LNCAP (cell line): Measurements from ENCODE around the gene FATE1.

Experiments
- TF ChIP-seq, protein P1 (sequence below): fragments of 450-650 bp; IDR thresholded peaks from 2 replicates; pipeline ENCODE4 v1.5.1; 2017; ENCODE audit warnings: mild to moderate bottlenecking

Gene FATE1

DNA sequence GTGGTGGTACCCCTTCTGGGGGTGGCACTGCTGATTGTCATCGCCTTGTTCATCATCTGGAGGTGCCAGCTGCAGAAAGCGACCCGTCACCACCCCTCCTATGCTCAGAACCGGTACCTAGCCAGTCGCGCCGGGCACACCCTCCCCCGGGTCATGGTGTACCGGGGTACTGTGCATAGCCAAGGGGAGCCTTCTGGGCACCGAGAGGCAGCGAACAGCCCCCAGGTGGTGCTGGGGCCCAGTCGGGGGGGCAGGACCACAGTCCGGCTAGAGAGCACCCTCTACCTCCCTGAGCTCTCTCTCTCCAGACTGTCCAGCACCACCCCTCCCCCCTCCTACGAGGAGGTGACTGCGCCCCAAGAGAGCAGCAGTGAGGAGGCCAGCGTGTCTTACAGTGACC, 15.3 kb upstream of the FATE1 start:
- TF ChIP-seq, protein P1, sequence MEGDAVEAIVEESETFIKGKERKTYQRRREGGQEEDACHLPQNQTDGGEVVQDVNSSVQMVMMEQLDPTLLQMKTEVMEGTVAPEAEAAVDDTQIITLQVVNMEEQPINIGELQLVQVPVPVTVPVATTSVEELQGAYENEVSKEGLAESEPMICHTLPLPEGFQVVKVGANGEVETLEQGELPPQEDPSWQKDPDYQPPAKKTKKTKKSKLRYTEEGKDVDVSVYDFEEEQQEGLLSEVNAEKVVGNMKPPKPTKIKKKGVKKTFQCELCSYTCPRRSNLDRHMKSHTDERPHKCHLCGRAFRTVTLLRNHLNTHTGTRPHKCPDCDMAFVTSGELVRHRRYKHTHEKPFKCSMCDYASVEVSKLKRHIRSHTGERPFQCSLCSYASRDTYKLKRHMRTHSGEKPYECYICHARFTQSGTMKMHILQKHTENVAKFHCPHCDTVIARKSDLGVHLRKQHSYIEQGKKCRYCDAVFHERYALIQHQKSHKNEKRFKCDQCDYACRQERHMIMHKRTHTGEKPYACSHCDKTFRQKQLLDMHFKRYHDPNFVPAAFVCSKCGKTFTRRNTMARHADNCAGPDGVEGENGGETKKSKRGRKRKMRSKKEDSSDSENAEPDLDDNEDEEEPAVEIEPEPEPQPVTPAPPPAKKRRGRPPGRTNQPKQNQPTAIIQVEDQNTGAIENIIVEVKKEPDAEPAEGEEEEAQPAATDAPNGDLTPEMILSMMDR = no peak

DNA sequence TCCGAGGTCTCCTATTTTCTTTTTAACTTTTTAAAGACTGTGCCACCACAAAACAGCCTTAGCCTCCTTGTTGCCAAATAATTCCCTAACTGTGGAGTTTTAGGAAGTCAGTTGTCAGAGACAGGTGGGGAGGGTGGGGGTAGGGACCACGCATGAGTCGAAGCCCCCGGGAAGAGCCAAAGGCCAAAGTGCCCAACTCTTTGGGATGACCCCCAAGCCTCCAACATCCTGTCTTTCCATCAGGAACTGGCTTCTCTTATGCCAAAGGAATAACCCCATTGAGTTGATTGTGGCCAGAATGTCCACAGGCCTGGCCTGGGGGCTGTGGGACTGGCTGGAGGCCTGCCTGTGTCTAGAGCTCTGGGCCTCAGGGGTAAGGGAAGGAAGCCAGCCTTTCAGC, 14.8 kb upstream of the FATE1 start:
- TF ChIP-seq, protein P1 = no peak

DNA sequence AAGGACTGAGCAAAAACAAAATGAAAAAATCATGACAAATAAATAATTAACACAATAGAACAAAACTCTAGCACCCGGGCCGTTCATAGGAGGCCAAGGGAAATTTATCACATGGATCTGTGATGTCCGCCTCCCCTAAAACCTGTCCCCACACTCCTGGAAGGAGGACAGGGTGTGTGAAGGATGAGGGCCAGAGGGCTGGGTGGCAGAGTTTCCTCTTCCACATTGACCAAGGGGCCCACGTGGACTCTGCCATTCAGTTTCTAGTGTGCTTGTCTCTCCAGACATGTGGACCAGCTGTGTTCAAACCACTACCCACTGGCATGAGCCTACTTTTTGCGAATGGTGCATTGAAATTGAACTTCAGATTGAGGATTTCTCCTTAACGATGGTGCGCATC, 14.3 kb upstream of the FATE1 start:
- TF ChIP-seq, protein P1 = no peak

DNA sequence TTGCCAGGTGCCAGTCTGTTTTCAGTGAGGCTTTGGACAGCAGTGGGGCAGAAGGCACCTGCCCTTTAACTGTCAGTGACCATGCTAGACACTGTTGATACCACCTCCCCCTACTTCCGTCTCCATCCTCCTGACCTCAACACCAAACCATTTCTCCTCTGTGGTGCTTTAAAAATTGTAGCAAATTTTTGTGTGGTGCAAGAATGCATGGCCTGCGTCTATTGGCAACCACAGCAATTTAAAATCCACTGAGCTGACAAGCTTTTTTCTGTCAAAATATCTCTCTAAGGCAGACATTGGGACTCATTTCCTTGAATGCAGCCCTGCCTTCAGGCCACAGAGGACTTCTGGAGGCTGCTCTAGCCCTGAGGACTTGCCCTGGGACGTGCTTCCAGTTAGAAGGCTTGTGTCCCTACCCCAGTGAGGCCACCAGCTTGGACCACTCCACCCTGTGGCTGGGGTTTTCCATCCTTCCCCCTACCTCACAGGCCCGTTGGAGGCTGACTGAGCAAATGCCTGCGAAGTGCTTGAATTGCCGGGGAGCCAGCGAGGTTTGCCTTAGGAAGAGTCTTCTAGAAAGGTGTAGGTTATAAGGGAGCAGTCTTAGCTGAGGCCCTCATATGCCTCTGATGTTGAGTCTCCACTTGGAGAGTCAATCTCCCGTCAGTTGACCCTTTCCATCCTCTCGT, 13.7 kb upstream of the FATE1 start:
- TF ChIP-seq, protein P1 = no peak

DNA sequence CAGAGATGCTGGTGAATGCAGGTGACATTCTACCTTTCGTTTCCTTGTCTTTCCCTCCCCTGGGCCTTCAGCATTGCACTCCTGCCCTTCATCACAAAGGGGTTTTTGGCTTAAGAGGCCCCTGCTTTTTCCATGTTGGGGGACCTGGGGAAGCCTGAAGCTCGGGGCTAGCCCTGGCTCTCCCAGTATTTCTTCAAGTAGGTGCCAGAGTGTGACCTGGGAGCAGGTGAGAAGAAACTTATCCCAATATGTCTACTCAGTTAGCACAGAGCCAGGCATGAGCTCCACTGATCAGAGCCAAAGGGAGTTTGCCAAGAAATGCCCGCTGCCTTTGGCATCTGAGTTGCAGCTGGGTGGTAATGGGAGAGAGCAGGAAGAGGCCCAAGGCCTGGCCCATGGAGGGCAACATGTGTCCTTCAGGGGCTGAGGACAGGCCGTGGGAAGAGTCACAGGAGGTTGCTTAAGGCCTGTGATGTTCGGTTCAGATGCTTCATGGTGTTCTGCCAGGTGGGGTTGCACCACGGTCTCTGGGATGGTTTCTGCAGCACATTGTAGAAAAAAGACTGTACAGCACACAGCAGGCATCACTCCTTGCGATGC, 13.0 kb upstream of the FATE1 start:
- TF ChIP-seq, protein P1 = no peak

DNA sequence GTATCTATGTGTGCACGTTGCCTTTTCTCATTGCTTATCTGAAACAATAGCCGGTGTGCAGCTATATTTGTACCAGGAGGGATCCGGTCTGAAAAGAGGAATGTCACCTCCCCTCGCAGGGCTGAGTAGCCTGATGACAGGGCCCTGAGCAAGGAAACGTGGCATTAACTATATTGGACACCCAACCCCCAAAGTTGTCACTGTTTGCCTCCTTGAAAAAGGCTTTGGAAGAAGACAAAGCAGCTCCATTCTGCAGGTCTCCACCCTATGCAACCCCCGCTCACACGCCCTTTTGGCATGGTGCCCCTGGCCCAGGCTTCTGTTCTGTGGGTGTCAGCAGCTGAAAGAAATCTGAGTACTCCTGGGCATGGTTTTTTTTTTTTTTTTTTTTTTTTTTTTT, 12.3 kb upstream of the FATE1 start:
- TF ChIP-seq, protein P1 = no peak

DNA sequence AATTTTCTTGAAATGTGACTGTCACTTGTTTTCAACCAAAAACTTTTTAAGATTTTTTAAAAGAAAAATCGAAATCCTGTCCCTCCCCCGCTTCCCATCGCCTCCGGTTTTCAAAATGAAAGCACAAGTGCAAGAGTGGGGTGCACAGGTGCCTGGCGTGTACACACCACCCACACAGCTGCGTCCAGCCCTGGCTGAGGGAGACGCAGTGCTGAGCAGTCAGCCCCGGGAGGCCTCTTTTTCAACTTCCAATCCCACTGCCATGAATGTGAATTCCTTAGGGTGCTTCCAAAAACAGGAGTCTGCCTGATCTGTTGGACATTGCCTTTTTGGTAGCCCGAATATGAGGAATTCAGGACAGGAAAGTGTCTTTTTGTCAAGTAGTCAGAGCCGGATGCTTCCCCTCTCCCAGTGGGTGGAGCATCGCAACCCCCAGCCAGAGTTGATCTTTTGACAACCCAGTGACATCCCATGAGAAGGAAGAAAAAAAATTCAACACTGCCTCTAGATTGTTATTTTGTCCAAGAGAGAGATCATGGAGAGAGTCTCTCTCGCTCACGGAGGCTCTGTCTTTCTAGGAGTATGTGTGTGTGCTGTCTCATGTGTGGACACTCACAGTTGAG, 11.7 kb upstream of the FATE1 start:
- TF ChIP-seq, protein P1 = no peak
